Cerebellar nuclear complex (tissue), 1 donor: ENCODE measurements around the gene KCNK2.

Experiments
- DNase-seq, 2 experiments: peaks; one replicate each; lab custom pipeline; 2025; lab: John Stamatoyannopoulos, UW

Gene KCNK2

GRCh38 chr1:215256936-215257679 lies 174.6 kb downstream of the KCNK2 start:
- no peak for DNase-seq

DNA sequence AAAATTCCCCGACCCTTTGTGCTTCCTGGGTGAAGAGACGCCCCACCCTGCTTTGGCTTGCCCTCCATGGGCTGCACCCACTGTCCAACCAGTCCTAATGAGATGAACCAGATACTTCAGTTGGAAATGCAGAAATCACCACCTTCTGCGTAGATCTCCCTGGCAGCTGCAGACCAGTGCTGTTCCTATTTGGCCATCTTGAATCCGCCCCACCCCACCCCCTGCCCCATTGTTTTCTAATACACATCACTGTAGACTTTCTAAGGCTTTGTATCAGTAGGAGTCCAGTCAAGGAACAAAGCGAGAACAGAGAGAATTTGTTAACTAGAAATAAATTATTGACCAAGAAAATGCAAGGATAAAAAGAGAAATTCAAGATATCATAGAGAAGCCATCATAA lies 178.2 kb downstream of the KCNK2 start:
- no peak for DNase-seq

- no peak for DNase-seq
Measured at GRCh38 chr1:215262106-215262505, 179.6 kb downstream of the KCNK2 start.

DNA sequence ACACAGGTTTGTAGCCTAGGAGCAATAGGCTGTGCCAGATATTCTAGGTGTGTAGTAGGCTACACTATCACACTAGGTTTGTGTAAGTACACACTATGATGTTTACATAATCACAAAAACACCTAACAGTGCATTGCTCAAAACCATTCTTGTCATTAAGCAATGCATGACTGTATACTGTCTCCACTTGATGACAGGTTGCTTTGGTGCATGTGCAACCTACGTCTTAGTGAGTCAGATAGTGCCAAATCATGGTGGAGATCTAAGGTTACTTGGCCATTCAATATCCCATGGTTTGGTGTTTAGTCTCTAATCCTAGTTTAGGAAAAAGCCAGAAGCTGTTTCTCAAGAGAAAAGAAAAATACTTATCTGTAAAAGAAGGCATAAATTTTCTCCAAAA lies 181.1 kb downstream of the KCNK2 start:
- no peak for DNase-seq

GRCh38 chr1:215264649-215265048 lies 182.1 kb downstream of the KCNK2 start:
- no peak for DNase-seq

GRCh38 chr1:215267495-215267894 lies 185.0 kb downstream of the KCNK2 start:
- DNase-seq = no peak

DNA sequence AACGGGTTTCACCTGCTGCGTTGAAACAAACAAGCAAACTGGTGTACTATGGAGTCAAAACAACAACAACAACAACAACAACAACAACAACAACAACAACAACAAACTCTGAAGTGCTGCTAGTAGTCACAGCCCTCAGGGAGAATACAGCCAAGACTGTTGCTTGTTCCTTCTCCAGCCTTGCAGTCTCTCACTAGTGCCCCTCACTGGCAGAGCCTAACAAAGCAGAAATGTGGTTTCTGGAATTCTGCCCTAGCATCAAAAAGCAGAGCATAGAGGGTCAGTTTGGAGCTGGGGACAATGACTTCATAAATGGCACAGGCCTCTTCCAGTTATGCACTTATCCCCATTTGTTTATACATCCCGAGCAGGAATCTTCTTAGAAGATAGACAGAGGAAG lies 187.4 kb downstream of the KCNK2 start:
- no peak for DNase-seq

- DNase-seq = no peak
Measured at GRCh38 chr1:215273838-215274516, 191.4 kb downstream of the KCNK2 start.

DNA sequence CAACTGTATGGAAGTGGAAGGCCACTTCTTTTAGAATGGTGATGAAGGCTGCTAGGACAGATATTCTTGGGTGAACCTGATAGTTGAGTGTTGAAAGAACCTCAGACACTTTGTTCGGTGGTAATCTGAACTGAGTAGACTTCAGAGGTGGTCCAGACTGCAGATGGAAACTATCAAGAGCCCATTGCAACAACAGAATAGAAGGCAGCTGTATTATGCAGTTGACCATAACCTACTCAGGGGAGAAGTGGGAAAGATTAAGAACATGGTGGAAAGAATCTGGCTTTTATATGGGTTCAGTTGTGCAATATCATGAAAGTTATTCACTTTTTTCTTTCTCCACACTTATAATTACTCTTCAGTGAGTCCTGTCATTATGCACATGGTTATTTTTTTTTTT lies 194.0 kb downstream of the KCNK2 start:
- no peak for DNase-seq

- no peak for DNase-seq
Measured at GRCh38 chr1:215277532-215277931, 195.0 kb downstream of the KCNK2 start.

GRCh38 chr1:215279682-215280081 lies 197.1 kb downstream of the KCNK2 start:
- DNase-seq = no peak

DNA sequence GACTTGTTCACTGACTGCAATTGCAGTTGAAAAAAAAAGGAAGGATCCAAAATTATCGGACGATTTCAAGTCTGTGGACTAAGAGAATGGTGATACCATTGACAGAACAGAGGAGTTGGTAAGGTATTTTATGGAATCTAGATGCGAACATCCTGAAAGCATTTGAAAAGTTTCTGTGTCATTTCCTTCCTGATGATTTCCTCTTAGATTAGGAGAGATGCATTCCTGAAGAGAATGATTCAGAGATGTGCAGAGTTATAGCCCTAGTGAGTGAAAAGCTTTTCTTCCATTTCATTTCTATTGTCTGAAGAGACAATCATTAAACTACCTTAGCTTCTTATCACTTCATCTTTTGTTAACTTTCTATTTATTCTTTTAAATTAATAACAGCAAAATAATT lies 200.0 kb downstream of the KCNK2 start:
- DNase-seq = no peak

- no peak for DNase-seq
Measured at GRCh38 chr1:215285013-215285800, 202.7 kb downstream of the KCNK2 start.
